Upper lobe of left lung (tissue), 6 donors: Measurements from ENCODE around the gene CEP128. TPM values are rescaled to one million over a fixed set of nuclear protein-coding genes. Genes with fewer than 3 reads are reported as not detected.
"Not testable (repeated sequence)": the region's sequence is repeated elsewhere in the genome, so short reads cannot be mapped to it uniquely, and the experiment has no call there.

ENCODE experiments used
- ATAC-seq, 2 donors: fragments of 200-7000 bp; cut with Tn5 transposase; one replicate each; pipeline ENCODE4 v1.9.1; 2022; ENCODE audit warnings: mild to moderate bottlenecking in 2 of 2, moderate library complexity in 2 of 2; ENCODE audit not compliant: low FRiP score in 2 of 2
- DNase-seq, 2 donors: peaks; one replicate each; pipeline ENCODE4 v3.0.0-alpha.2; 2019 to 2020
- H3K27ac ChIP-seq, 4 donors: fragments of 200-600 bp; sonication (generic); one replicate each; pipeline ENCODE4 v1.5.1; 2016 to 2019
- H3K27me3 ChIP-seq, 4 donors: fragments of 200-600 bp; sonication (generic); one replicate each; pipeline ENCODE4 v1.5.1; 2017 to 2019
- H3K36me3 ChIP-seq, 4 donors: fragments of 200-600 bp; sonication (generic); one replicate each; pipeline ENCODE4 v1.5.1; 2016 to 2019
- H3K4me1 ChIP-seq, 4 donors: fragments of 200-600 bp; sonication (generic); one replicate each; pipeline ENCODE4 v1.5.1; 2018 to 2019
- H3K4me3 ChIP-seq, 4 donors: fragments of 200-600 bp; sonication (generic); one replicate each; pipeline ENCODE4 v1.5.1; 2017 to 2019; ENCODE audit warnings: mild to moderate bottlenecking in 2 of 4, moderate library complexity in 1 of 4
- H3K9me3 ChIP-seq, 4 donors: fragments of 200-600 bp; sonication (generic); one replicate each; pipeline ENCODE4 v1.5.1; 2018 to 2019
- EP300 ChIP-seq, 4 donors: sonication (generic); formaldehyde crosslinking; IDR thresholded peaks; one replicate each; pipeline ENCODE4 v1.5.1; 2017; ENCODE audit warnings: antibody characterized with exemption in 4 of 4, control low read depth in 2 of 4
- POLR2A ChIP-seq, 4 donors: fragments of 450-650 bp; IDR thresholded peaks; one replicate each; pipeline ENCODE4 v1.5.1; 2016 to 2017; ENCODE audit warnings: antibody characterized with exemption in 4 of 4, mild to moderate bottlenecking in 2 of 4
- POLR2AphosphoS5 ChIP-seq, 2 donors: sonication (generic); formaldehyde crosslinking; IDR thresholded peaks; one replicate each; pipeline ENCODE4 v1.5.1; 2017; ENCODE audit warnings: antibody characterized with exemption in 2 of 2
- WGBS, 2 donors: methylation state at CpG; one replicate each; pipeline ENCODE4 v1.1.5; 2017 to 2018; 5-methylcytosine and 5-hydroxymethylcytosine counted together
- total RNA-seq, 6 donors: library from RNA; depleted of rRNA in 4 of 6; stranded (reverse); fragments of >200 nt in 4 of 6; gene quantifications; one replicate each; pipeline versions ENCODE4 v1.1.0 to v1.2.1, GENCODE V29; 2016 to 2021
- TF ChIP-seq, protein P1 (sequence below), 6 experiments: fragments of 450-650 bp in 4 of 6; fragments of 200-600 bp in 2 of 6; sonication (generic) in 2 of 6; IDR thresholded peaks; one replicate each; pipeline ENCODE4 v1.5.1; 2016 to 2019; ENCODE audit warnings: antibody characterized with exemption in 6 of 6
- donor health status: DM: no; HTN: no; CAD: no; lungs with moderate emphysema.
- donor health status: DM: no; HTN: yes; CAD: no; lungs with severe emphysema.

The CEP128 gene
- total RNA-seq, 6 donors from 2014 or later: 5.7 to 31.7 (median 7.5) TPM

- no peak for TF ChIP-seq EP300 (IDR thresholded peaks at IDR 0.05)
- TF ChIP-seq POLR2AphosphoS5 (IDR thresholded peaks at IDR 0.05): no peak
- TF ChIP-seq, protein P1, sequence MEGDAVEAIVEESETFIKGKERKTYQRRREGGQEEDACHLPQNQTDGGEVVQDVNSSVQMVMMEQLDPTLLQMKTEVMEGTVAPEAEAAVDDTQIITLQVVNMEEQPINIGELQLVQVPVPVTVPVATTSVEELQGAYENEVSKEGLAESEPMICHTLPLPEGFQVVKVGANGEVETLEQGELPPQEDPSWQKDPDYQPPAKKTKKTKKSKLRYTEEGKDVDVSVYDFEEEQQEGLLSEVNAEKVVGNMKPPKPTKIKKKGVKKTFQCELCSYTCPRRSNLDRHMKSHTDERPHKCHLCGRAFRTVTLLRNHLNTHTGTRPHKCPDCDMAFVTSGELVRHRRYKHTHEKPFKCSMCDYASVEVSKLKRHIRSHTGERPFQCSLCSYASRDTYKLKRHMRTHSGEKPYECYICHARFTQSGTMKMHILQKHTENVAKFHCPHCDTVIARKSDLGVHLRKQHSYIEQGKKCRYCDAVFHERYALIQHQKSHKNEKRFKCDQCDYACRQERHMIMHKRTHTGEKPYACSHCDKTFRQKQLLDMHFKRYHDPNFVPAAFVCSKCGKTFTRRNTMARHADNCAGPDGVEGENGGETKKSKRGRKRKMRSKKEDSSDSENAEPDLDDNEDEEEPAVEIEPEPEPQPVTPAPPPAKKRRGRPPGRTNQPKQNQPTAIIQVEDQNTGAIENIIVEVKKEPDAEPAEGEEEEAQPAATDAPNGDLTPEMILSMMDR (IDR thresholded peaks at IDR 0.05): no peak
- no peak for TF ChIP-seq POLR2A (IDR thresholded peaks at IDR 0.05)
- no peak for DNase-seq
- no peaks in the 10 kb centered on the region for H3K27me3 ChIP-seq
- no peak overlapping the region for H3K27ac ChIP-seq
- H3K4me1 ChIP-seq: no peaks in the 10 kb centered on the region
- H3K4me3 ChIP-seq: no peak overlapping the region
- ATAC-seq: peak in 1 of 2 donors; percentile 15
- 89 to 100% methylated on average over 4 of the region's 4 CpGs for WGBS, 2 donors
- no peaks in the 10 kb centered on the region for H3K9me3 ChIP-seq
- no peaks in the 10 kb centered on the region for H3K36me3 ChIP-seq
These were observed 15.0 kb downstream of the CEP128 start for GRCh38 chr14:80926397-80927082.

GRCh38 chr14:80924365-80925103 lies 17.0 kb downstream of the CEP128 start:
- TF ChIP-seq, protein P1 (IDR thresholded peaks at IDR 0.05): no peak
- TF ChIP-seq POLR2A (IDR thresholded peaks at IDR 0.05) (no peak), POLR2AphosphoS5 (IDR thresholded peaks at IDR 0.05) (no peak), EP300 (IDR thresholded peaks at IDR 0.05) (no peak)
- no peak for ATAC-seq
- WGBS, 2 donors: 86 to 95% methylated on average over 2 of the region's 2 CpGs
- DNase-seq: no peak
- Histone ChIP-seq H3K27me3 (no peaks in the 10 kb centered on the region), H3K27ac (no peak overlapping the region), H3K9me3 (no peaks in the 10 kb centered on the region), H3K36me3 (no peaks in the 10 kb centered on the region), H3K4me1 (no peaks in the 10 kb centered on the region), H3K4me3 (no peak overlapping the region)

- H3K36me3 ChIP-seq: no peaks in the 10 kb centered on the region
- no peak overlapping the region for H3K27ac ChIP-seq
- H3K4me1 ChIP-seq: no peaks in the 10 kb centered on the region
- H3K4me3 ChIP-seq: no peak overlapping the region
- no peak for DNase-seq
- H3K27me3 ChIP-seq: no peaks in the 10 kb centered on the region
- ATAC-seq: no peak
- TF ChIP-seq, protein P1 (IDR thresholded peaks at IDR 0.05): no peak
- no peak for TF ChIP-seq EP300 (IDR thresholded peaks at IDR 0.05)
- no peaks in the 10 kb centered on the region for H3K9me3 ChIP-seq
These were observed 18.2 kb downstream of the CEP128 start for GRCh38 chr14:80923368-80923767.

GRCh38 chr14:80919622-80920021 lies 21.9 kb downstream of the CEP128 start:
- H3K27ac ChIP-seq: no peak overlapping the region
- no peaks in the 10 kb centered on the region for H3K4me1 ChIP-seq
- no peaks in the 10 kb centered on the region for H3K27me3 ChIP-seq
- no peaks in the 10 kb centered on the region for H3K9me3 ChIP-seq
- TF ChIP-seq EP300 (IDR thresholded peaks at IDR 0.05) (no peak), POLR2AphosphoS5 (IDR thresholded peaks at IDR 0.05) (no peak), POLR2A (IDR thresholded peaks at IDR 0.05) (no peak)
- TF ChIP-seq, protein P1 (IDR thresholded peaks at IDR 0.05): no peak
- peaks cover 0 to 4% (median 1%) of the 10 kb centered on the region in 4 donors for H3K36me3 ChIP-seq
- H3K4me3 ChIP-seq: no peak overlapping the region
- ATAC-seq (no peak), DNase-seq (no peak)
- 91 to 92% methylated on average over 3 of the region's 3 CpGs for WGBS, 2 donors

- H3K9me3 ChIP-seq, DNase-seq, H3K27me3 ChIP-seq, H3K27ac ChIP-seq, ATAC-seq, H3K4me1 ChIP-seq, H3K4me3 ChIP-seq: not testable (repeated sequence)
- peaks cover 0 to 11% (median 1%) of the 10 kb centered on the region in 4 donors for H3K36me3 ChIP-seq
- WGBS, 2 donors: 96 to 98% methylated on average over 11 of the region's 11 CpGs
These were observed 29.5 kb downstream of the CEP128 start for GRCh38 chr14:80912013-80912412.
